Natural killer cell (primary cell): ENCODE data around the gene CCNA2. TPM values are rescaled to one million over a fixed set of nuclear protein-coding genes. Genes with fewer than 3 reads are reported as not detected.

Experiments
- ATAC-seq, 3 donors: fragments of 150-1000 bp in 2 of 3; fragments of 200-7000 bp in 1 of 3; cut with Tn5 transposase; 1 replicate in 1 of 3; 2 replicates in 2 of 3; pipeline ENCODE4 v1.10.0; 2021; ENCODE audit warnings: mild to moderate bottlenecking in 2 of 3, moderate library complexity in 2 of 3
- DNase-seq, 2 donors: peaks; one replicate each; pipeline versions ENCODE4 v3.0.0 to v3.0.0-alpha.2; 2013 to 2021; ENCODE audit warnings: mixed read lengths in 1 of 2
- H3K27ac ChIP-seq: one replicate; pipeline ENCODE4 v1.5.1; 2013; ENCODE audit warnings: mild to moderate bottlenecking, low read length
- H3K27me3 ChIP-seq: one replicate; pipeline ENCODE4 v1.6.1; 2013; ENCODE audit warnings: low read length; ENCODE audit not compliant: control insufficient read depth, insufficient read depth
- H3K36me3 ChIP-seq: one replicate; pipeline ENCODE4 v1.6.1; 2013; ENCODE audit warnings: low read length; ENCODE audit not compliant: control insufficient read depth, insufficient read depth
- H3K4me1 ChIP-seq: one replicate; pipeline ENCODE4 v1.6.1; 2013; ENCODE audit warnings: low read length; ENCODE audit not compliant: control insufficient read depth, insufficient read depth
- H3K4me3 ChIP-seq: one replicate; pipeline ENCODE4 v1.5.1; 2013; ENCODE audit warnings: low read length
- H3K9me3 ChIP-seq: one replicate; pipeline ENCODE4 v1.6.1; 2013; ENCODE audit warnings: low read length; ENCODE audit not compliant: control insufficient read depth, insufficient read depth
- H3K27ac Mint-ChIP-seq, 2 donors: one replicate each; pipeline ENCODE4 v1.8.0; 2022; ENCODE audit warnings: mild to moderate bottlenecking in 2 of 2, mixed read lengths in 2 of 2, moderate library complexity in 1 of 2
- H3K27me3 Mint-ChIP-seq, 2 donors: one replicate each; pipeline ENCODE4 v1.8.0; 2022; ENCODE audit warnings: low read depth in 2 of 2, mixed read lengths in 2 of 2
- H3K36me3 Mint-ChIP-seq: one replicate; pipeline ENCODE4 v1.8.0; 2022; ENCODE audit warnings: mixed read lengths
- H3K4me1 Mint-ChIP-seq, 2 donors: one replicate each; pipeline ENCODE4 v1.8.0; 2022; ENCODE audit warnings: mixed read lengths in 2 of 2
- H3K4me3 Mint-ChIP-seq: one replicate; pipeline ENCODE4 v1.8.0; 2022; ENCODE audit warnings: mild to moderate bottlenecking, moderate library complexity, mixed read lengths
- H3K9me3 Mint-ChIP-seq, 2 donors: one replicate each; pipeline ENCODE4 v1.8.0; 2022; ENCODE audit warnings: mixed read lengths in 2 of 2
- CTCF ChIP-seq: fragments of 200-600 bp; IDR thresholded peaks from one replicate; pipeline ENCODE4 v1.8.0; 2022; ENCODE audit warnings: antibody characterized with exemption
- WGBS: methylation state at CpG from one replicate; pipeline ENCODE4 v1.1.7; 2013; ENCODE audit warnings: missing lambda C conversion rate; ENCODE audit not compliant: insufficient coverage; 5-methylcytosine and 5-hydroxymethylcytosine counted together
- intact Hi-C: fragments of 100-400 bp; cut with micrococcal nuclease; formaldehyde crosslinking; loops from one replicate; pipeline ENCODE4 v1.14.2; 2022
- total RNA-seq, 4 donors: library from RNA; stranded (reverse); fragments of 120-200 nt in 1 of 4; gene quantifications; one replicate each; pipeline versions ENCODE4 v1.2.3 to v1.2.4, GENCODE V29; 2013 to 2022

The CCNA2 gene
- total RNA-seq, 3 donors from 2014 or later (not counting 1 experiment from before 2014, with no cell fraction given): 0.50 to 1.6 (median 0.99) TPM

DNA sequence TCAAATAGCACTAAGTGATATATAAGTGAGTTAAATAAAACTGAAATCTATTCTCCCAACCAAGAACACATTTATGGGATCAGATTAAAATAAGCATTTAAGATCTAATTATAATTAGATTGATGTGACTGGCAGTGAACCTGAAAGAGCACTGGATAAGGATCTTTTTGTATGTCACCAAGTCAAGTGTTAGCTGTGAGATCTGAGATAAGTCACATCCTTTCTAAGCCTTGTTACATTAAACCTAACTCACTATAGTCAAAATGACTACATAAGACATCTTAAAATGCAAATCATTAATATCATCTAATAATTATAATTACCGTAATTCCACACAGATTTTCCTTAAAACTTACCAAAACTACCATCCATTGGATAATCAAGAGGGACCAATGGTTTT, 1.6 kb downstream of the CCNA2 start:
- H3K36me3 Mint-ChIP-seq: no peaks in the 10 kb centered on the region
- peaks cover 13 to 15% of the 10 kb centered on the region in 2 donors for H3K4me1 Mint-ChIP-seq
- intact Hi-C loops: no loop called here
- H3K36me3 ChIP-seq: peaks cover 8% of the 10 kb centered on the region
- H3K27me3 ChIP-seq: no peaks in the 10 kb centered on the region
- peak overlapping the region; percentile 91 for H3K4me3 Mint-ChIP-seq
- H3K4me1 ChIP-seq: peaks cover 9% of the 10 kb centered on the region
- H3K27me3 Mint-ChIP-seq: no peaks in the 10 kb centered on the region
- H3K27ac ChIP-seq: no peak overlapping the region
- 100% methylated on average over 1 of the region's 1 CpG for WGBS
- H3K4me3 ChIP-seq: no peak overlapping the region
- H3K9me3 ChIP-seq: no peaks in the 10 kb centered on the region
- no peak for TF ChIP-seq CTCF
- no peak for DNase-seq
- no peaks in the 10 kb centered on the region for H3K9me3 Mint-ChIP-seq
- no peak for ATAC-seq
- H3K27ac Mint-ChIP-seq: no peak overlapping the region

GRCh38 chr4:121819216-121819965, 4.3 kb downstream of the CCNA2 start:
- Histone ChIP-seq H3K9me3 (no peaks in the 10 kb centered on the region), H3K4me3 (no peak overlapping the region), H3K4me1 (peaks cover 9% of the 10 kb centered on the region), H3K36me3 (peaks cover 35% of the 10 kb centered on the region), H3K27ac (no peak overlapping the region), H3K27me3 (no peaks in the 10 kb centered on the region)
- Mint-ChIP-seq H3K27ac (no peak overlapping the region), H3K4me3 (no peak overlapping the region), H3K4me1 (peaks cover 13 to 15% of the 10 kb centered on the region in 2 donors), H3K36me3 (no peaks in the 10 kb centered on the region), H3K9me3 (no peaks in the 10 kb centered on the region), H3K27me3 (no peaks in the 10 kb centered on the region)
- DNase-seq (no peak), ATAC-seq (no peak)
- intact Hi-C loops: no loop called here
- 100% methylated on average over 1 of the region's 1 CpG for WGBS
- no peak for TF ChIP-seq CTCF

GRCh38 chr4:121818215-121818614, 5.5 kb downstream of the CCNA2 start:
- Mint-ChIP-seq H3K36me3 (peaks cover 8% of the 10 kb centered on the region), H3K27ac (peak overlapping the region in 1 of 2 donors; percentile 7), H3K9me3 (no peaks in the 10 kb centered on the region), H3K4me3 (no peak overlapping the region), H3K27me3 (no peaks in the 10 kb centered on the region), H3K4me1 (peaks cover 10 to 11% of the 10 kb centered on the region in 2 donors)
- no peak overlapping the region for H3K4me3 ChIP-seq
- no peak for ATAC-seq
- peaks cover 5% of the 10 kb centered on the region for H3K4me1 ChIP-seq
- H3K36me3 ChIP-seq: peaks cover 46% of the 10 kb centered on the region
- no peak for DNase-seq
- H3K27ac ChIP-seq: no peak overlapping the region
- H3K27me3 ChIP-seq: no peaks in the 10 kb centered on the region
- 59% methylated on average over 1 of the region's 1 CpG for WGBS
- H3K9me3 ChIP-seq: no peaks in the 10 kb centered on the region
- TF ChIP-seq CTCF: no peak
- intact Hi-C loops: no loop called here

DNA sequence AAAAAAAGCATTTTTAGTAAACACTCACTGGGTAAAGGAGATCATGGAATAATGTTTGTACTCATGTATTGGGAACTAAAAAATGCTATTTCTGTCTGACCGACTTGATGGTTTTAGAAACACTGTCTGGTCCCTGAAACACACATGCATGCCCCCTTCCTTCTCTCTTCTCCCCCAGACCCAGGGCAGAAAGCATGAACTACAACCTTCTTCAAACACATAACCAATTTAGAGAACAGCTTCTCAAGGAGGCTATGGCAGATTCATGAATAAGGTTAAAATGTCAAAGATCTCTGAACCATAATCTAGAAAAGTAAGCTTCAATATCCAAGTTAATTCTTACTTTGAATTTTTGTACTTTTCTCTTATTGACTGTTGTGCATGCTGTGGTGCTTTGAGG, 6.0 kb downstream of the CCNA2 start:
- ATAC-seq: no peak
- Histone ChIP-seq H3K4me1 (peaks cover under 1% of the 10 kb centered on the region), H3K27ac (no peak overlapping the region), H3K27me3 (no peaks in the 10 kb centered on the region), H3K36me3 (peaks cover 52% of the 10 kb centered on the region), H3K4me3 (no peak overlapping the region), H3K9me3 (no peaks in the 10 kb centered on the region)
- intact Hi-C loops: no loop called here
- TF ChIP-seq CTCF: no peak
- 100% methylated on average over 1 of the region's 1 CpG for WGBS
- Mint-ChIP-seq H3K9me3 (no peaks in the 10 kb centered on the region), H3K27ac (peak overlapping the region in 1 of 2 donors; percentile 7), H3K36me3 (peaks cover 10% of the 10 kb centered on the region), H3K4me1 (peaks cover 5 to 6% of the 10 kb centered on the region in 2 donors), H3K27me3 (no peaks in the 10 kb centered on the region), H3K4me3 (no peak overlapping the region)
- DNase-seq: no peak
